K562 (cell line): ENCODE measurements around the gene ACADM. TPM values are rescaled to one million over a fixed set of nuclear protein-coding genes. Genes with fewer than 3 reads are reported as not detected.

Experiments used
- C11orf30 ChIP-seq: fragments of 450-650 bp; IDR thresholded peaks from 2 replicates; pipeline ENCODE4 v1.6.1; 2016; ENCODE audit warnings: low read depth, mild to moderate bottlenecking
- E2F3 ChIP-seq: fragments of 250-450 bp; sonication (Bioruptor Pico); IDR thresholded peaks from 2 replicates; pipeline ENCODE4 v1.4.0; 2020; ENCODE audit warnings: mild to moderate bottlenecking
- FOXK2 ChIP-seq, 2 experiments: fragments of 450-650 bp; IDR thresholded peaks in 1 of 2; conservative IDR thresholded peaks in 1 of 2; 2 replicates each; pipeline ENCODE4 v1.6.1; 2016; ENCODE audit warnings: low read depth in 2 of 2, mild to moderate bottlenecking in 1 of 2
- GABPA ChIP-seq: fragments of 200-800 bp; sonication (Bioruptor generic); conservative IDR thresholded peaks from 2 replicates; pipeline ENCODE4 v1.6.1; 2016; ENCODE audit warnings: low read depth, missing genetic modification characterization, missing compliant biosample characterization
- HES1 ChIP-seq: fragments of 450-650 bp; IDR thresholded peaks from 2 replicates; pipeline ENCODE4 v1.6.1; 2016; ENCODE audit warnings: low read depth, mild to moderate bottlenecking, moderate library complexity
- KLF6 ChIP-seq: fragments of 250-450 bp; sonication (Bioruptor Pico); IDR thresholded peaks from 2 replicates; pipeline ENCODE4 v1.4.0; 2020; ENCODE audit warnings: mild to moderate bottlenecking, moderate library complexity, borderline replicate concordance
- MEF2A ChIP-seq: IDR thresholded peaks from 2 replicates; pipeline ENCODE4 v1.6.1; 2011; ENCODE audit warnings: low read depth, mild to moderate bottlenecking, low read length, moderate library complexity; ENCODE audit not compliant: control insufficient read depth
- MYNN ChIP-seq, 2 experiments: sonication (generic); formaldehyde crosslinking in 1 of 2; IDR thresholded peaks; 2 replicates each; pipeline versions ENCODE4 v1.5.0 to v1.6.1; 2016 to 2020; ENCODE audit warnings: antibody characterized with exemption in 1 of 2, missing genetic modification reagents in 1 of 2
- NRF1 ChIP-seq, 2 experiments: fragments of 450-650 bp; IDR thresholded peaks in 1 of 2; conservative IDR thresholded peaks in 1 of 2; 2 replicates each; pipeline ENCODE4 v1.6.1; 2014; ENCODE audit warnings: mild to moderate bottlenecking in 2 of 2
- THRB ChIP-seq: fragments of 450-650 bp; formaldehyde crosslinking; conservative IDR thresholded peaks from 2 replicates; pipeline ENCODE4 v1.4.0; 2022; ENCODE audit warnings: mild to moderate bottlenecking, missing genetic modification characterization
- ZBED1 ChIP-seq: IDR thresholded peaks from 2 replicates; pipeline ENCODE4 v1.6.1; 2014
- ZBTB40 ChIP-seq, 2 experiments: fragments of 450-650 bp in 1 of 2; sonication (generic) in 1 of 2; formaldehyde crosslinking in 1 of 2; IDR thresholded peaks; 2 replicates each; pipeline versions ENCODE4 v1.7.1 to v1.9.0; 2016 to 2022; ENCODE audit warnings: inconsistent platforms in 1 of 2, mild to moderate bottlenecking in 1 of 2, missing genetic modification reagents in 1 of 2
- ZNF24 ChIP-seq: fragments of 450-650 bp; IDR thresholded peaks from 2 replicates; pipeline ENCODE4 v1.6.1; 2016
- ZNF639 ChIP-seq, 2 experiments: fragments of 200-800 bp in 1 of 2; sonication (Bioruptor generic) in 1 of 2; sonication (generic) in 1 of 2; formaldehyde crosslinking in 1 of 2; IDR thresholded peaks in 1 of 2; conservative IDR thresholded peaks in 1 of 2; 2 replicates each; pipeline versions ENCODE4 v1.5.0 to v1.6.1; 2016 to 2020; ENCODE audit warnings: missing compliant biosample characterization in 1 of 2, missing genetic modification characterization in 1 of 2, missing genetic modification reagents in 1 of 2
- polyA plus RNA-seq, 8 experiments: library from polyadenylated mRNA; depleted of rRNA in 4 of 8; stranded (reverse) in 5 of 8; unstranded in 3 of 8; fragments of >200 nt; fragmentation: Nextera tagmentation in 2 of 8; fragmentation: Illumina TruSeq in 1 of 8; extraction: Ambion mirVana in 2 of 8; extraction: Trizol in 1 of 8; gene quantifications; 2 replicates each; pipeline versions ENCODE4 v1.2.1 to v1.2.3, GENCODE V29; 2011 to 2014; ENCODE audit warnings: inconsistent platforms in 1 of 8, missing spikeins in 1 of 8
- total RNA-seq, 7 experiments: library from RNA; depleted of rRNA in 6 of 7; stranded (reverse); fragments of >200 nt in 6 of 7; fragmentation: Illumina TruSeq in 2 of 7; extraction: Trizol in 2 of 7; gene quantifications; 2 replicates each; pipeline versions ENCODE4 v1.2.1 to v1.2.3, GENCODE V29; 2011 to 2021; ENCODE audit warnings: low replicate concordance in 1 of 7

Gene ACADM
- total and polyA plus RNA-seq, 9 of the 15 experiments (the other 6 are each of a cell fraction or from before 2014, with no cell fraction given), result 82.5 to 156 (median 123) TPM

GRCh38 chr1:75724472-75725022, at the start of gene ACADM (continued):
- TF ChIP-seq ZBTB40 (IDR thresholded peaks at IDR 0.05) (0 out of 2 replicates have a peak, but pooled peaks have one; percentile 32), ZBTB40 (CRISPR knock-in tag; IDR thresholded peaks at IDR 0.05) (no peak), ZNF639 (CRISPR knock-in tag; conservative IDR thresholded peaks at IDR 0.05 in 1 of 2, IDR thresholded peaks at IDR 0.05 in 1 of 2) (peak in 1 of 2 experiments; percentile 87; a peak in 2 of 4 replicates), MEF2A (peak; percentile 66; the same call in 1 of the 2 replicates), NRF1 (conservative IDR thresholded peaks at IDR 0.05 in 1 of 2, IDR thresholded peaks at IDR 0.05 in 1 of 2) (peak; percentile 92 to 93), KLF6 (CRISPR knock-in tag) (peak; percentile 3; the same call in 1 of the 2 replicates), FOXK2 (conservative IDR thresholded peaks at IDR 0.05 in 1 of 2, IDR thresholded peaks at IDR 0.05 in 1 of 2; ENCODE audit: low read depth in 2 of 2) (peak in 1 of 2 experiments; percentile 41; a peak in 3 of 4 replicates), C11orf30 (no peak), MYNN (IDR thresholded peaks at IDR 0.05) (0 out of 2 replicates have a peak, but pooled peaks have one; percentile 36), MYNN (CRISPR knock-in tag; IDR thresholded peaks at IDR 0.05) (no peak), THRB (no peak), ZBED1 (no peak), GABPA (0 out of 2 replicates have a peak, but pooled peaks have one; percentile 40), ZNF24 (0 out of 2 replicates have a peak, but pooled peaks have one; percentile 38), HES1 (no peak), E2F3 (CRISPR knock-in tag) (peak; percentile 48; the same call in 1 of the 2 replicates)
